Fibroblast of lung (primary cell): ENCODE measurements around the gene UNKL. TPM values are rescaled to one million over a fixed set of nuclear protein-coding genes. Genes with fewer than 3 reads are reported as not detected.
A peak's percentile ranks its signal among the peaks of the same experiment; 100 is the strongest.

Source experiments
- DNase-seq, 2 donors: peaks; one replicate each; pipeline versions ENCODE4 v3.0.0 to v3.0.0-alpha.2; 2010; ENCODE audit warnings: low read depth in 2 of 2
- H2AFZ ChIP-seq: 2 replicates; pipeline ENCODE4 v1.5.1; 2012; ENCODE audit warnings: low read length, control low read depth, inconsistent platforms
- H3K27ac ChIP-seq: 2 replicates; pipeline ENCODE4 v1.5.1; 2011; ENCODE audit warnings: low read length, control low read depth; ENCODE audit not compliant: insufficient read depth
- H3K27me3 ChIP-seq: 2 replicates; pipeline ENCODE4 v1.5.1; 2011; ENCODE audit warnings: mild to moderate bottlenecking, low read length; ENCODE audit not compliant: control insufficient read depth, insufficient read depth
- H3K36me3 ChIP-seq: 2 replicates; pipeline ENCODE4 v1.5.1; 2011; ENCODE audit warnings: low read length; ENCODE audit not compliant: control insufficient read depth, insufficient read depth
- H3K4me1 ChIP-seq: 2 replicates; pipeline ENCODE4 v1.5.1; 2011; ENCODE audit warnings: low read length; ENCODE audit not compliant: control insufficient read depth, insufficient read depth; ENCODE audit errors: extremely low read depth
- H3K4me2 ChIP-seq: 2 replicates; pipeline ENCODE4 v1.5.1; 2011; ENCODE audit warnings: low read length, control low read depth; ENCODE audit not compliant: insufficient read depth; ENCODE audit errors: extremely low read depth
- H3K4me3 ChIP-seq, 4 experiments: fragments of 200-600 bp in 1 of 4; sonication (generic) in 1 of 4; replicated peaks in 1 of 4; 2 replicates each; pipeline ENCODE4 v1.5.1; 2011 to 2016; ENCODE audit warnings: low read length in 4 of 4, low read depth in 3 of 4, mild to moderate bottlenecking in 3 of 4, control low read depth in 2 of 4, inconsistent platforms in 1 of 4, mixed read lengths in 1 of 4; ENCODE audit not compliant: insufficient read depth in 1 of 4; ENCODE audit errors: control extremely low read depth in 1 of 4
- H3K79me2 ChIP-seq: 2 replicates; pipeline ENCODE4 v1.5.1; 2012; ENCODE audit warnings: mild to moderate bottlenecking, low read length, inconsistent platforms; ENCODE audit not compliant: control insufficient read depth, insufficient read depth
- H3K9ac ChIP-seq: 2 replicates; pipeline ENCODE4 v1.5.1; 2011; ENCODE audit warnings: mild to moderate bottlenecking, low read length, control low read depth; ENCODE audit not compliant: insufficient read depth
- H3K9me3 ChIP-seq: 2 replicates; pipeline ENCODE4 v1.5.1; 2012; ENCODE audit warnings: low read depth, low read length; ENCODE audit not compliant: control insufficient read depth, insufficient read depth
- H4K20me1 ChIP-seq: 2 replicates; pipeline ENCODE4 v1.5.1; 2011; ENCODE audit warnings: low read length; ENCODE audit not compliant: control insufficient read depth, insufficient read depth; ENCODE audit errors: extremely low read depth
- CTCF ChIP-seq, 2 donors: IDR thresholded peaks in 1 of 2; conservative IDR thresholded peaks in 1 of 2; 1 replicate in 1 of 2; 2 replicates in 1 of 2; pipeline ENCODE4 v1.5.1; 2011 to 2012; ENCODE audit warnings: low read length in 2 of 2, control low read depth in 1 of 2, inconsistent platforms in 1 of 2, low read depth in 1 of 2, mild to moderate bottlenecking in 1 of 2
- EZH2 ChIP-seq: IDR thresholded peaks from 2 replicates; pipeline ENCODE4 v1.5.1; 2012; ENCODE audit warnings: low read length, control low read depth, mild to moderate bottlenecking; ENCODE audit errors: missing control alignments
- polyA plus RNA-seq, 2 donors: library from polyadenylated mRNA; depleted of rRNA in 1 of 2; stranded (reverse) in 1 of 2; unstranded in 1 of 2; fragments of >200 nt; gene quantifications; 2 replicates each; pipeline ENCODE4 v1.2.1, GENCODE V29; 2011 to 2012; ENCODE audit warnings: missing spikeins in 1 of 2
- total RNA-seq: library from RNA; depleted of rRNA; stranded (reverse); fragments of >200 nt; gene quantifications from 2 replicates; pipeline ENCODE4 v1.2.1, GENCODE V29; 2014

Gene UNKL
- total and polyA plus RNA-seq, 2 donors (not counting 1 experiment from before 2014, with no cell fraction given) = 4.3 to 6.3 TPM

GRCh38 chr16:1346422-1347285, 67.8 kb downstream of the UNKL start:
- H3K9me3 ChIP-seq = no peaks in the 10 kb centered on the region
- no peak overlapping the region for H3K27ac ChIP-seq
- H3K9ac ChIP-seq = no peak overlapping the region
- H2AFZ ChIP-seq = no peak overlapping the region
- TF ChIP-seq EZH2 (no peak), CTCF (conservative IDR thresholded peaks at IDR 0.05 in 1 of 2, IDR thresholded peaks at IDR 0.05 in 1 of 2; ENCODE audit: low read depth in 1 of 2, low read length in 2 of 2) (peak in 1 of 2 donors; percentile 4)
- no peak for DNase-seq
- H3K36me3 ChIP-seq = peaks cover 15% of the 10 kb centered on the region
- no peak overlapping the region for H3K4me2 ChIP-seq
- peaks cover 5% of the 10 kb centered on the region for H3K4me1 ChIP-seq
- no peak overlapping the region for H3K4me3 ChIP-seq
- peaks cover 15% of the 10 kb centered on the region for H3K79me2 ChIP-seq
- no peaks in the 10 kb centered on the region for H4K20me1 ChIP-seq
- no peaks in the 10 kb centered on the region for H3K27me3 ChIP-seq

- H3K4me1 ChIP-seq = peaks cover 4% of the 10 kb centered on the region
- no peak overlapping the region for H2AFZ ChIP-seq
- H3K9me3 ChIP-seq = no peaks in the 10 kb centered on the region
- no peak overlapping the region for H3K4me3 ChIP-seq
- H3K27me3 ChIP-seq = no peaks in the 10 kb centered on the region
- H3K9ac ChIP-seq = no peak overlapping the region
- DNase-seq = no peak
- H3K27ac ChIP-seq = no peak overlapping the region
- peaks cover 7% of the 10 kb centered on the region for H3K79me2 ChIP-seq
- TF ChIP-seq EZH2 (no peak), CTCF (conservative IDR thresholded peaks at IDR 0.05 in 1 of 2, IDR thresholded peaks at IDR 0.05 in 1 of 2; ENCODE audit: low read depth in 1 of 2, low read length in 2 of 2) (no peak)
- peaks cover 15% of the 10 kb centered on the region for H3K36me3 ChIP-seq
- no peaks in the 10 kb centered on the region for H4K20me1 ChIP-seq
- H3K4me2 ChIP-seq = no peak overlapping the region
These were observed 68.7 kb downstream of the UNKL start for GRCh38 chr16:1345651-1346421.

GRCh38 chr16:1345087-1345486, 69.4 kb downstream of the UNKL start:
- no peak for DNase-seq

More at GRCh38 chr16:1345087-1345486, 69.4 kb downstream of the UNKL start:
- no peak overlapping the region for H3K4me2 ChIP-seq
- no peak overlapping the region for H3K27ac ChIP-seq
- H3K9me3 ChIP-seq = no peaks in the 10 kb centered on the region
- H2AFZ ChIP-seq = no peak overlapping the region
- no peaks in the 10 kb centered on the region for H3K79me2 ChIP-seq
- no peaks in the 10 kb centered on the region for H4K20me1 ChIP-seq
- no peaks in the 10 kb centered on the region for H3K27me3 ChIP-seq
- H3K9ac ChIP-seq = no peak overlapping the region
- peaks cover 15% of the 10 kb centered on the region for H3K36me3 ChIP-seq
- no peaks in the 10 kb centered on the region for H3K4me1 ChIP-seq
- TF ChIP-seq EZH2 (no peak), CTCF (conservative IDR thresholded peaks at IDR 0.05 in 1 of 2, IDR thresholded peaks at IDR 0.05 in 1 of 2; ENCODE audit: low read depth in 1 of 2, low read length in 2 of 2) (no peak)
- no peak overlapping the region for H3K4me3 ChIP-seq
